Parathyroid adenoma (tissue), 2 donors: Measurements from ENCODE around the gene KRT79.

ENCODE experiments used
- H2AFZ ChIP-seq: fragments of 300-600 bp; sonication (generic); one replicate; pipeline ENCODE4 v1.7.0; 2017; ENCODE audit warnings: antibody characterized with exemption, mild to moderate bottlenecking
- H3K27ac ChIP-seq: fragments of 300-600 bp; sonication (generic); one replicate; pipeline ENCODE4 v1.7.0; 2017
- H3K27me3 ChIP-seq: fragments of 300-600 bp; sonication (generic); one replicate; pipeline ENCODE4 v1.7.0; 2017; ENCODE audit warnings: low read length; ENCODE audit not compliant: control insufficient read depth, insufficient read depth
- H3K36me3 ChIP-seq: fragments of 300-600 bp; sonication (generic); one replicate; pipeline ENCODE4 v1.7.0; 2017; ENCODE audit warnings: low read length; ENCODE audit not compliant: control insufficient read depth, insufficient read depth
- H3K4me1 ChIP-seq: fragments of 300-600 bp; sonication (generic); one replicate; pipeline ENCODE4 v1.7.0; 2017; ENCODE audit warnings: control low read depth
- H3K4me2 ChIP-seq: fragments of 300-600 bp; sonication (generic); one replicate; pipeline ENCODE4 v1.7.0; 2017; ENCODE audit warnings: low read length
- H3K4me3 ChIP-seq: fragments of 300-600 bp; sonication (generic); one replicate; pipeline ENCODE4 v1.7.0; 2017; ENCODE audit warnings: low read depth, low read length
- H3K79me2 ChIP-seq: fragments of 300-600 bp; sonication (generic); one replicate; pipeline ENCODE4 v1.7.0; 2017; ENCODE audit warnings: control low read depth
- H3K9ac ChIP-seq: fragments of 300-600 bp; sonication (generic); one replicate; pipeline ENCODE4 v1.7.0; 2017; ENCODE audit warnings: mild to moderate bottlenecking
- H3K9me3 ChIP-seq: fragments of 300-600 bp; sonication (generic); one replicate; pipeline ENCODE4 v1.7.0; 2017; ENCODE audit warnings: low read length; ENCODE audit not compliant: control insufficient read depth
- TF ChIP-seq, protein P1 (sequence below): fragments of 300-600 bp; sonication (generic); IDR thresholded peaks from one replicate; pipeline ENCODE4 v1.7.0; 2017; ENCODE audit warnings: antibody characterized with exemption, mild to moderate bottlenecking
- donor health status: primary hyperparathyroidism.

The KRT79 gene

GRCh38 chr12:52778833-52779232, 55.3 kb downstream of the KRT79 start:
- TF ChIP-seq, protein P1, sequence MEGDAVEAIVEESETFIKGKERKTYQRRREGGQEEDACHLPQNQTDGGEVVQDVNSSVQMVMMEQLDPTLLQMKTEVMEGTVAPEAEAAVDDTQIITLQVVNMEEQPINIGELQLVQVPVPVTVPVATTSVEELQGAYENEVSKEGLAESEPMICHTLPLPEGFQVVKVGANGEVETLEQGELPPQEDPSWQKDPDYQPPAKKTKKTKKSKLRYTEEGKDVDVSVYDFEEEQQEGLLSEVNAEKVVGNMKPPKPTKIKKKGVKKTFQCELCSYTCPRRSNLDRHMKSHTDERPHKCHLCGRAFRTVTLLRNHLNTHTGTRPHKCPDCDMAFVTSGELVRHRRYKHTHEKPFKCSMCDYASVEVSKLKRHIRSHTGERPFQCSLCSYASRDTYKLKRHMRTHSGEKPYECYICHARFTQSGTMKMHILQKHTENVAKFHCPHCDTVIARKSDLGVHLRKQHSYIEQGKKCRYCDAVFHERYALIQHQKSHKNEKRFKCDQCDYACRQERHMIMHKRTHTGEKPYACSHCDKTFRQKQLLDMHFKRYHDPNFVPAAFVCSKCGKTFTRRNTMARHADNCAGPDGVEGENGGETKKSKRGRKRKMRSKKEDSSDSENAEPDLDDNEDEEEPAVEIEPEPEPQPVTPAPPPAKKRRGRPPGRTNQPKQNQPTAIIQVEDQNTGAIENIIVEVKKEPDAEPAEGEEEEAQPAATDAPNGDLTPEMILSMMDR: no peak
- Histone ChIP-seq H3K4me1 (no peaks in the 10 kb centered on the region), H2AFZ (no peak overlapping the region), H3K9me3 (no peaks in the 10 kb centered on the region), H3K79me2 (no peaks in the 10 kb centered on the region), H3K27me3 (no peaks in the 10 kb centered on the region), H3K36me3 (no peaks in the 10 kb centered on the region), H3K4me2 (no peak overlapping the region), H3K9ac (no peak overlapping the region), H3K4me3 (no peak overlapping the region), H3K27ac (no peak overlapping the region)

DNA sequence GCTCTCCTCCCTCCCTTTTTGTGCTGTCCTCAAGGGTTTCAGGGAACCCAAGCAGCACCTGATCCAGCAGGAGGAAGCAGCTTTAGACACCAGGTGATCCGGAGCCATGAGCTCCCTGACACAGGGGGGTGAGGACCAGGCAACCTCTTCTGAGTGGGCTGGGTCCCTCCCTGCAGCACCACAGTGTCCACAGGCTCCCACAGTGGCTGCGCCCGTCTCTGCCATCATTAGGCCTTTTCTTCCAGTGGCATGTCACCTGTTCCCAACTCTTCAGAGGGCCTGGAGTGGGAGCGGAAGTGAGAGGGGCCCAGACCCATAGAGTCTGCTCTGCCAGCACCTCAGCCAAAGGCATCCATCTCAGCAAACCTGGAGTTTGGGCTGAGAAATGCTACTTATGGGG, 56.5 kb downstream of the KRT79 start:
- no peak overlapping the region for H3K4me3 ChIP-seq
- H3K9ac ChIP-seq: no peak overlapping the region
- H2AFZ ChIP-seq: no peak overlapping the region
- TF ChIP-seq, protein P1: no peak
- no peaks in the 10 kb centered on the region for H3K79me2 ChIP-seq
- H3K4me1 ChIP-seq: no peaks in the 10 kb centered on the region
- no peaks in the 10 kb centered on the region for H3K9me3 ChIP-seq
- no peaks in the 10 kb centered on the region for H3K27me3 ChIP-seq
- H3K4me2 ChIP-seq: no peak overlapping the region
- no peak overlapping the region for H3K27ac ChIP-seq
- H3K36me3 ChIP-seq: no peaks in the 10 kb centered on the region

GRCh38 chr12:52776913-52777395, 57.2 kb downstream of the KRT79 start, which contains the start of gene KRT76:
KRT76 (minus strand) TSS chr12:52777345; CDS start chr12:52777291, 54 bp downstream.
- no peak within 1 kb of the TSS for H3K27ac ChIP-seq

GRCh38 chr12:52776435-52776834, 57.7 kb downstream of the KRT79 start:
- Histone ChIP-seq H3K27ac (no peak overlapping the region), H2AFZ (no peak overlapping the region), H3K36me3 (no peaks in the 10 kb centered on the region), H3K9me3 (no peaks in the 10 kb centered on the region), H3K9ac (no peak overlapping the region), H3K4me2 (no peak overlapping the region), H3K4me3 (no peak overlapping the region), H3K79me2 (no peaks in the 10 kb centered on the region), H3K4me1 (no peaks in the 10 kb centered on the region), H3K27me3 (no peaks in the 10 kb centered on the region)
- TF ChIP-seq, protein P1: no peak

More at GRCh38 chr12:52776913-52777395, 57.2 kb downstream of the KRT79 start, which contains the start of gene KRT76:
- Histone ChIP-seq H3K4me1 (no peaks in the 10 kb centered on the region), H3K9ac (no peak within 1 kb of the TSS), H3K79me2 (no peaks in the 10 kb centered on the region), H3K4me3 (no peak within 1 kb of the TSS), H2AFZ (no peak within 1 kb of the TSS), H3K27me3 (no peaks in the 10 kb centered on the region), H3K36me3 (no peaks in the 10 kb centered on the region), H3K9me3 (no peaks in the 10 kb centered on the region), H3K4me2 (no peak within 1 kb of the TSS)
- TF ChIP-seq, protein P1: no peak

DNA sequence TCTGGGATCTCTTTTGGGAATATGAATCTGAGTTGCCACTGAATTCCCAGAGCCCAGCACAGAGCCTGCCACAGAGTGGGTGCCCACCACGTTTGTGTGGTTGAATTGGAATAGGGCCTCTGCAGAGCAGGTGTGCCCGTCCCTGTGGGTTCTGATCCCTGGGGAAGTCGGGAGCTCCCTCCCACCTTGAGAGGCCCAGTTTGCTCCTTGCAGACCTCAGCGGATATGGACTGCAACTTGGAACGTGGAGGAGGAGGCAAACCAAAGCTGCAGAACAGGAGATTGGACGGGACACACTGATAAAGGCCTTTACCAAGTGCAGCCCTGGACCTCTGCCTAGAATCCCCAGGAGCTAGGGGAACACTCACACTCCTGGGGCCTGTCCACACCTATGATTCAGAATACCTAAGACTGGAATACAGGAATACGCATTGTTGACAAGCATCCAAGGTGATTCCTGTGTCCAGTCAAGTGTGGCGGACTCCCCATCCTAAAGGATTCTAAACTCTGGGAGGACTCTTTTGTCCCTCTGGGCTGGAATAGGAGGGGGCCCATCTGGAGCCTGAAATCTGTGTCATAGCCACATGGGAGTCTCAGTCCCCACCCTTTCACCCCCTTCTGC, 59.4 kb downstream of the KRT79 start:
- H3K9ac ChIP-seq: no peak overlapping the region
- no peak overlapping the region for H3K4me3 ChIP-seq
- no peaks in the 10 kb centered on the region for H3K27me3 ChIP-seq

More for the DNA sequence above, 59.4 kb downstream of the KRT79 start:
- H2AFZ ChIP-seq: no peak overlapping the region
- H3K4me2 ChIP-seq: no peak overlapping the region
- no peaks in the 10 kb centered on the region for H3K4me1 ChIP-seq
- no peak overlapping the region for H3K27ac ChIP-seq
- no peaks in the 10 kb centered on the region for H3K36me3 ChIP-seq
- H3K9me3 ChIP-seq: no peaks in the 10 kb centered on the region
- no peaks in the 10 kb centered on the region for H3K79me2 ChIP-seq
- TF ChIP-seq, protein P1: no peak
